GM21529 (cell line): ENCODE results near the gene BASP1.
A peak's percentile ranks its signal among the peaks of the same experiment; 100 is the strongest.

Source experiments
- ATAC-seq: cut with Tn5 transposase; IDR thresholded peaks from one replicate; pipeline ENCODE4 v1.9.1; 2021; ENCODE audit not compliant: unreplicated experiment

BASP1 gene, protein sequence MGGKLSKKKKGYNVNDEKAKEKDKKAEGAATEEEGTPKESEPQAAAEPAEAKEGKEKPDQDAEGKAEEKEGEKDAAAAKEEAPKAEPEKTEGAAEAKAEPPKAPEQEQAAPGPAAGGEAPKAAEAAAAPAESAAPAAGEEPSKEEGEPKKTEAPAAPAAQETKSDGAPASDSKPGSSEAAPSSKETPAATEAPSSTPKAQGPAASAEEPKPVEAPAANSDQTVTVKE

GRCh38 chr5:17217493-17218352 is at the start of gene BASP1:
Gene BASP1, plus strand, starts transcription at chr5:17217631. Its CDS starts 57,586 bp downstream, at chr5:17275217.
- peak; percentile 37 for ATAC-seq

- ATAC-seq = no peak
These were observed 47.9 kb upstream of the BASP1 start for GRCh38 chr5:17169507-17169906.

DNA sequence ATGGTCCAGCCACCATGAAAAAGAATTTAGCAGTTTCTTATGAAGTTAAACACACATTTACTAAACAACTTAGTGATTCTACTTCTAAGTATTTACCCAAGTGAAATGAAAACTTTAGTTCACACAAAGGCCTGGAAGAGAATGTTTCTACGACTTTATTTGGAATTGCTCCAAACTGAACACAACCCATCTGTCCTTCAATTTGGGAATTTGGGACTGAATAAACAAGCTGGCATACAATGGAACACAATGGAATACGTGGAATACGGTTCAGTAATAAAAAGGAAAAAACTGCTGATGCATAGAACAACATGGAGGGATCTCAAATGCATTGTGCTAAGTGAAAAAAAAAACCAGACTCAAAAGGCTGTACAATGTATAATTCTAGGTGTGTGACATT is 44.6 kb upstream of the BASP1 start:
- no peak for ATAC-seq

- ATAC-seq = no peak
These were observed 42.5 kb upstream of the BASP1 start for GRCh38 chr5:17174965-17175364.

DNA sequence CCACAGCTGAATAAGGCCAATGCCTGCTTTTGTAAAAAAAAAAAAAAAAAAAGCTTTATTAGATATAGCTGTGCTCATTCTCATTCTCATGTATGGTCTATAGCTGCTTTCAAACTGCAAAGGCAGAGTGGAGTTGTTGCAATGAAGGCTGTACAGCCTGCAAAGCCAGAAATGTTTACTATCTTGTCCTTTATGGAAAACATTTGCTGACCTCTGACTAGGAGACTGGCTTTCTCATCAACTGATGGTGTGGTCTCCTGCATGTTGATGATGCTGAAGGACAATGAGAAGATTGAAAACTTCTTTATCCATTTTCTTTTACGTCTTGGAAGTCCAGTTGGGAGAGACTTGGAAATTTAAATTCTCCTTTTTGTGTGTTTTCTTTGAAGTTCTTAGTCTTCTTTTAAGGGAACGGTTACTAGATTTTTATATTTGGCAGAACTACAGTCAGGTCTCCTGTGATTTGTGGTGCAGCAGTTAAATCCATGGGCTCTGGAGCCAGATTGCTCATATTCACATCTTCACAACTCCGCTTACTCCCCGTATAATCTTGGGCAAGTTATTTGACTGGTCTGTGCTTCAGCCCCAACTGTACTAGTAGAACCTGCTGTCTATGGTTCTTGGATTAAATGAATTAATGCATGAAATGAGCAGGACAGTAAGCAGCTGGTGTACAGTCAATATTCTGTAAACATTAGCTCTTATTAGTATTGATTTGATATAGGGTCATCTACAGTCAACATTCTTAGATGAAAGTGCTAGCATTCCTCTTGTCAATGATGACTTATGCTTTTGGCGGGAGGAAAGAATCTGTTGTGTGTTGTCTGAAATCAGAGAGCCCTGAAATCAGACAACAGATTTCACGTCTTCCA is 39.7 kb upstream of the BASP1 start:
- ATAC-seq = no peak

GRCh38 chr5:17178373-17178675 is 39.1 kb upstream of the BASP1 start:
- ATAC-seq = no peak

- no peak for ATAC-seq
These were observed 37.0 kb upstream of the BASP1 start for GRCh38 chr5:17180330-17180843.

DNA sequence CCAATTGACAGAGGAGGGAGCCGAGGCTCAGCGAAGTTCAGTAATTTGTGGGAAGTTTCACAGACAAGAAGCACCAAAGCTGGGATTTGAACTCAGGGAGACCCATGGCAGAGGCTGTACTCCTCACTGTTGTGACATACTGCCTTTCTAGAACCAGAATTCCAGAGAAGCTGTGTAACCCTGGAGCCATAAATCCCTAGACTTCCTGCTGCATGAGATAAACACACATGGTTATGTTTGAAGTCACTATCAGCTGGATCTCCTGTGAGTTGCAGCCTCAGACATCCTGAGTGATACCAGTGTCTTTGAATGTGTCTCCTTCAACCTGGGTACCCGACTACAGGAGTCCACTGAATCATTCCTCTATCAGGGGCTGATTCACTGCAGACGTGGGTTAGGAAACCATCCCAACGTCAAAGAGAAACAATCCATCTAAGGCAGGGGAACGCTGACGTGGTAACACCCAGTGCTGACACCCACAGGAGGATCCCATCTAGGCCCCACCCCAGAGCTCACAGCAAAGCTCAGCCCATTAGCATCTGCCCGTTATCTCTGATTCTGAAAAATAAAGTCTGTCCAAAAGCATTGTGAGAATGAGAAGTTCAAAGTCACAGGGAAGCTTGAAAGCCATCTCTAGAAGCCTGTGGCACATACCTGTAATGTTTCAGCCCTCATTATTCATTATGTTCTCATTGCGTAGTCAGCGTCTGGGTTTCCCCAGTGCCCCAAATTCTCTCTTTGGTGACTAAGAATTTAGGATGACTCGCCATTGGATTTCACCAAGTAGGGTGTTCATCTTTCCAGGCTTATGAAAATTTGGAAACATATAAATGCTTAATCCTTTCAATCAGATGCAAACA is 36.3 kb upstream of the BASP1 start:
- no peak for ATAC-seq

- ATAC-seq = no peak
These were observed 34.9 kb upstream of the BASP1 start for GRCh38 chr5:17182494-17182893.

- ATAC-seq = no peak
These were observed 34.5 kb upstream of the BASP1 start for GRCh38 chr5:17182981-17183380.

- no peak for ATAC-seq
These were observed 33.6 kb upstream of the BASP1 start for GRCh38 chr5:17183831-17184230.

DNA sequence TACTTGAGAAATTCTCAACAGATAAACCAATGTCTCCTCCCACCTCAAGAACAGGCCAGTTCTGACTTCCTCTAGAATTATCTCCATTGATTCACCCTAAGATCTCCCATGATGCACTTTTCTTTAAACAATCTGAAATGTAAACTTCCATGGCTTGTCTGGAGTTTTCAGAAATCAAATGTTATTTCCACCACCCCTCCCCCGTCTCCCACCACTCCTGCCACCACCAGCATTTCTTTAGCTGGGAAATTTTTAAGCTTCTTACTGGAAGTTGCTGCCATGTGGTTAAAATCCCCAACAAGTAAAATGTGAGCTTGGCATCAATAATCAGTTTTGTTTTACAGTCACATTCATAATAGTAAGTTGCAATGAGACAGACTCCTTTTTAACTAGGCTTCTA is 32.8 kb upstream of the BASP1 start:
- ATAC-seq = no peak

- ATAC-seq = no peak
These were observed 32.1 kb upstream of the BASP1 start for GRCh38 chr5:17185349-17185748.

- ATAC-seq = no peak
These were observed 31.7 kb upstream of the BASP1 start for GRCh38 chr5:17185773-17186172.

- no peak for ATAC-seq
These were observed 31.2 kb upstream of the BASP1 start for GRCh38 chr5:17186256-17186655.

DNA sequence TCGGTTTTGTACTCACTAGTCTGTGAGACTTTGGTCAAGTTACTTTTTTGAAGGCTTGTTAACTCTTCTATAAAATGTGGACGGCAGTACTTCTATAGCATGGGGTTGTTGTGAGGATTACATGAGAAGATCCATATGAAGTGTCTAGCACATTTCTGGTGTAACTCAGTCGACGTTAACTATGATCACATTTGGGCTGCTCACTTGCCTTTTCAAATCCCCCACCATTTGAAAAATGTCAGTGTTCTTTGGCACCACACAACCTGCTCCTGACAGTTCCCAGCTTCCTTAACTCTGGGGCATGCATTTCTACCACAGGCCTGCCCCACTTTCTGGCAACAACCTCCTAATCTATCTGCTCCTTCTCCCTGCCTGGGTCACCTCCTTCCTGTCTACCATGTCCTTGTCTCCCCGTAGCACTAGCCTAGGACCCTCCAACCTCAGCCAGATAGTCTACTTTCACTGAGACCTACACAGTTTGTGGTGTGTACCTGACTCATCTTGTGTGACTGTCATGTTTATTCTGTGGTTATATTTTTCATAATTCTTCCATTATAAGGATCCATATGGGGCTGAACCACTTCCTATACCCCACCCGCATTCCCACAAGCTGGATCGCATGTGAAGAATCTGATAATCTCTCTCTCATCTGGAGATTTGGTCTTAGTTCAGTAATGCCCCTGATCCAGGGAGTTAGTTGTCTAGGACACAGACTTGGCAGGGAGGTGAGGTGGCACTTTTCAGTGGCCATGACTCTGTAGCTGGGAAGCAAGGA is 30.2 kb upstream of the BASP1 start:
- ATAC-seq = no peak

DNA sequence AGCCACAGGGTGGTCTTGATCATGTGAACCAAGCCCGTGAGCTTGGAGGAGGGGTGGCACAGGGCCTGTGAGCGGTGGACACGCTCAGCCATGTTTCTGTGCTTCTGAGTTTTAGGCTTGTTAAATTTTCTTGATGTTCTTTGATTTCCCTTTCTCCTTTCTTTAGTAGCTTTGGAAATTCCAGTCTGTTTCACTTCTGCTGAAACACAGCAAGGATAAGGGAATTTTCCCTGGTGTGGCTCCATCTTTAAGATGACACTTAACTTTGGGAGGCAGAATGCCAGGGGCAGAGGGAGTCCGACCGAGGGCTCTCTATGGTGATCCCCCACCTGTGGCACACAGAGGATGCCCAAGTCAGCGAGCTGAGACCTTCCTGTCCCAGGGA is 29.7 kb upstream of the BASP1 start:
- no peak for ATAC-seq

- ATAC-seq = peak; percentile 72
These were observed 27.9 kb upstream of the BASP1 start for GRCh38 chr5:17189381-17190036.

DNA sequence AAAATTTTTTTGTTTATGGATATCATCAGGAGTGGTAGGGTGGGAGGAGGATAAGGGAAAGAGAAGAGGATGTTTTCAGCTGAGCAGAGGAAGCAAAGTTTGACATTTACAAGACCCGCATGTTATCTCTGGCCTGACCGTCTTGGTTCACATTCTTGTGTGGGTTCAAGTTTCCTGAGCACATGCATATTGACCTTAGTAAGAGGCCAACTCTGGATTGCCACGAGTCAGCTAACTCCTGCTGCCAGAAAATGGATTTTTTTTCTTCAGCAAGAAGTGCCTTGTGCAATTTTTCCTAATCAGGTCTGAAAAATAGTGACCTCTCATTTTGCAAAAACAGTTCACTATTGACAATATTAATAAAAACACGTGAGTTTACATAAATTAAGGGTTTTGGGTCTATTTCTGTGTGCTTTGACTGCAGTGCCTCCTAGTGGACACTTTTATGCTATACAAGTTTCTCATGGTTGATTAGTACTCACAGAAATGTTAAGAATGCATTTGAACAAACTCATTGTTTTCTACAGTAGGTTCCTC is 27.1 kb upstream of the BASP1 start:
- ATAC-seq = peak; percentile 62
